Keratinocyte (primary cell): ENCODE data around the gene ARHGAP35. TPM values are rescaled to one million over a fixed set of nuclear protein-coding genes. Genes with fewer than 3 reads are reported as not detected.

Source experiments
- DNase-seq: peaks from one replicate; pipeline ENCODE4 v3.0.0-alpha.2; 2011; ENCODE audit warnings: low read depth, missing footprints, low spot score
- FAIRE-seq: peaks from 2 replicates; lab custom pipeline; 2011; peaks lifted over from hg19 to GRCh38; lab: Jason Lieb, UNC
- H2AFZ ChIP-seq: 2 replicates; pipeline ENCODE4 v1.6.0; 2012; ENCODE audit warnings: low read length, control low read depth, inconsistent platforms; ENCODE audit not compliant: control insufficient read depth
- H3K27ac ChIP-seq: 2 replicates; pipeline ENCODE4 v1.5.1; 2011; ENCODE audit warnings: low read length; ENCODE audit not compliant: control insufficient read depth, insufficient read depth
- H3K27me3 ChIP-seq: 3 replicates; pipeline ENCODE4 v1.6.0; 2011; ENCODE audit warnings: low read length; ENCODE audit not compliant: control insufficient read depth, insufficient read depth; ENCODE audit errors: extremely low read depth
- H3K36me3 ChIP-seq, 2 experiments: 2 replicates in 1 of 2; 3 replicates in 1 of 2; pipeline ENCODE4 v1.5.1; 2011; ENCODE audit warnings: low read length in 2 of 2, mild to moderate bottlenecking in 1 of 2; ENCODE audit not compliant: control insufficient read depth in 2 of 2, insufficient read depth in 2 of 2; ENCODE audit errors: extremely low read depth in 1 of 2
- H3K4me1 ChIP-seq: 3 replicates; pipeline ENCODE4 v1.5.1; 2011; ENCODE audit warnings: low read length; ENCODE audit not compliant: control insufficient read depth, insufficient read depth; ENCODE audit errors: extremely low read depth
- H3K4me2 ChIP-seq: 3 replicates; pipeline ENCODE4 v1.6.0; 2011; ENCODE audit warnings: low read depth, low read length; ENCODE audit not compliant: control insufficient read depth, insufficient read depth; ENCODE audit errors: extremely low read depth
- H3K4me3 ChIP-seq, 3 experiments: fragments of 200-600 bp in 1 of 3; sonication (generic) in 1 of 3; 2 replicates in 2 of 3; 3 replicates in 1 of 3; pipeline ENCODE4 v1.5.1; 2011 to 2016; ENCODE audit warnings: low read length in 3 of 3, mild to moderate bottlenecking in 3 of 3, control low read depth in 2 of 3, inconsistent platforms in 1 of 3, low read depth in 1 of 3, mixed read lengths in 1 of 3, mixed run types in 1 of 3, moderate library complexity in 1 of 3; ENCODE audit not compliant: control insufficient read depth in 2 of 3, insufficient read depth in 2 of 3; ENCODE audit errors: extremely low read depth in 1 of 3
- H3K79me2 ChIP-seq: 2 replicates; pipeline ENCODE4 v1.6.0; 2012; ENCODE audit warnings: low read length; ENCODE audit not compliant: control insufficient read depth, insufficient read depth
- H3K9ac ChIP-seq: 3 replicates; pipeline ENCODE4 v1.6.0; 2011; ENCODE audit warnings: low read length; ENCODE audit not compliant: control insufficient read depth, insufficient read depth; ENCODE audit errors: extremely low read depth
- H3K9me1 ChIP-seq: 3 replicates; pipeline ENCODE4 v1.6.0; 2011; ENCODE audit warnings: low read length; ENCODE audit not compliant: control insufficient read depth, insufficient read depth; ENCODE audit errors: extremely low read depth
- H3K9me3 ChIP-seq: 2 replicates; pipeline ENCODE4 v1.5.1; 2012; ENCODE audit warnings: low read depth, low read length; ENCODE audit not compliant: control insufficient read depth
- H4K20me1 ChIP-seq: 3 replicates; pipeline ENCODE4 v1.6.0; 2011; ENCODE audit warnings: low read length; ENCODE audit not compliant: control insufficient read depth, insufficient read depth; ENCODE audit errors: extremely low read depth
- CTCF ChIP-seq, 3 experiments: IDR thresholded peaks in 1 of 3; conservative IDR thresholded peaks in 1 of 3; optimal IDR thresholded peaks in 1 of 3; 2 replicates in 2 of 3; 3 replicates in 1 of 3; pipeline versions ENCODE3 to v1.5.1; 2011; ENCODE audit warnings: low read length in 3 of 3, mild to moderate bottlenecking in 3 of 3, moderate library complexity in 2 of 3, control low read depth in 1 of 3, inconsistent platforms in 1 of 3; ENCODE audit not compliant: insufficient read depth in 2 of 3; ENCODE audit errors: extremely low read depth in 1 of 3
- EZH2 ChIP-seq: IDR thresholded peaks from one replicate; pipeline ENCODE4 v1.6.1; 2012; ENCODE audit warnings: inconsistent platforms, mild to moderate bottlenecking, low read length, moderate library complexity
- dilution Hi-C: fragments of 300-500 bp; cut with MboI; formaldehyde crosslinking; loops from one replicate; pipeline ENCODE4 v1.7.0; 2020; ENCODE audit warnings: low sequenced_read_pairs; ENCODE audit not compliant: extremely low pct_ligation_motif_present
- polyA plus RNA-seq, 5 experiments: library from polyadenylated mRNA; depleted of rRNA in 3 of 5; stranded (reverse) in 3 of 5; stranded (forward) in 1 of 5; unstranded in 1 of 5; fragments of >200 nt; gene quantifications; 1 replicate in 1 of 5; 2 replicates in 3 of 5; 3 replicates in 1 of 5; pipeline versions ENCODE4 v1.2.1 to v1.2.3, GENCODE V29; 2011 to 2012; ENCODE audit warnings: missing spikeins in 2 of 5, low read depth in 1 of 5, low replicate concordance in 1 of 5

The ARHGAP35 gene
- polyA plus RNA-seq, 1 donor (not counting 4 experiments of a cell fraction or from before 2014, with no cell fraction given) = 19.5 TPM

- H3K4me2 ChIP-seq = no peak overlapping the region
- no peak for DNase-seq
Observed at GRCh38 chr19:46841458-46842083, 19.2 kb upstream of the ARHGAP35 start.

GRCh38 chr19:46842791-46843190 is 18.0 kb upstream of the ARHGAP35 start:
- dilution Hi-C loops = no loop called here
- no peak for FAIRE-seq
- Histone ChIP-seq H3K79me2 (peaks cover 29% of the 10 kb centered on the region), H3K4me2 (no peak overlapping the region), H3K4me1 (peaks cover 23% of the 10 kb centered on the region), H3K9me3 (no peaks in the 10 kb centered on the region), H2AFZ (no peak overlapping the region), H3K4me3 (no peak overlapping the region), H3K9me1 (no peaks in the 10 kb centered on the region), H3K27ac (no peak overlapping the region), H3K27me3 (no peaks in the 10 kb centered on the region), H3K36me3 (peaks cover 15 to 36% of the 10 kb centered on the region in 2 experiments), H3K9ac (no peak overlapping the region), H4K20me1 (peaks cover 3% of the 10 kb centered on the region)
- no peak for DNase-seq
- no peak for TF ChIP-seq EZH2
- no peak for TF ChIP-seq CTCF (optimal IDR thresholded peaks at IDR 0.05 in 1 of 3, IDR thresholded peaks at IDR 0.05 in 1 of 3, conservative IDR thresholded peaks at IDR 0.05 in 1 of 3; ENCODE audit: extremely low read depth in 1 of 3, insufficient read depth in 2 of 3, low read length in 3 of 3)

More at GRCh38 chr19:46841458-46842083, 19.2 kb upstream of the ARHGAP35 start:
- no peak overlapping the region for H3K27ac ChIP-seq
- no peaks in the 10 kb centered on the region for H3K9me3 ChIP-seq
- dilution Hi-C loops = no loop called here
- TF ChIP-seq EZH2 (no peak), CTCF (optimal IDR thresholded peaks at IDR 0.05 in 1 of 3, IDR thresholded peaks at IDR 0.05 in 1 of 3, conservative IDR thresholded peaks at IDR 0.05 in 1 of 3; ENCODE audit: extremely low read depth in 1 of 3, insufficient read depth in 2 of 3, low read length in 3 of 3) (no peak)
- H3K36me3 ChIP-seq = peaks cover 18 to 37% of the 10 kb centered on the region in 2 experiments
- no peaks in the 10 kb centered on the region for H4K20me1 ChIP-seq
- FAIRE-seq = no peak
- H3K4me1 ChIP-seq = peaks cover 23% of the 10 kb centered on the region
- H3K9ac ChIP-seq = no peak overlapping the region
- no peaks in the 10 kb centered on the region for H3K9me1 ChIP-seq
- H2AFZ ChIP-seq = no peak overlapping the region
- H3K4me3 ChIP-seq = no peak overlapping the region
- peaks cover 17% of the 10 kb centered on the region for H3K79me2 ChIP-seq
- H3K27me3 ChIP-seq = no peaks in the 10 kb centered on the region
